GM12875 (cell line): ENCODE data around the gene SMC5.

ENCODE experiments used
- H3K4me3 ChIP-seq: one replicate; pipeline ENCODE4 v1.5.1; 2011; ENCODE audit warnings: low read depth, low read length, control low read depth
- CTCF ChIP-seq: IDR thresholded peaks from 2 replicates; pipeline ENCODE4 v1.5.1; 2011; ENCODE audit warnings: low read depth, mild to moderate bottlenecking, control low read depth, inconsistent platforms, low read length, moderate library complexity, borderline replicate concordance; ENCODE audit not compliant: insufficient read depth

The SMC5 gene

DNA sequence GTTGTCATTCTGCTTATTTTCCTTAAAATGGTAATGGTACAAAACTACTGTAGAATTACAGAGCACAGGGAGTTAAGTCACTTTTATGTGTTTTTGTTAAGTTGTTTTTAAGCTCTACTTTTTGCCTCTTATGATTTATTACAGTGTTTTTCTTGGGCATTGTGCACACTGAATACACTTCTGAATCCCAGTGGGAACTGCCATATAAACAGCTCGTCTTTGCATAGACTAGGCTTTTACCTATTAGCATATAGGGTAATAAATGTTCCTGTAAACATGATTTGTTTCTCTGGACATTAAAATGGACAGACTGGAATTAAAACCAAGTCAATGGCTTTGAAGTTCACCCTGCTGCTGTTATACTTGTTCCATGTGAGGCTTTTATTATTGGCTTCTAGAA, 143.4 kb downstream of the SMC5 start:
- TF ChIP-seq CTCF: no peak
- H3K4me3 ChIP-seq: no peak overlapping the region

GRCh38 chr9:70403166-70403565, 144.4 kb downstream of the SMC5 start:
- no peak for TF ChIP-seq CTCF
- H3K4me3 ChIP-seq: no peak overlapping the region

DNA sequence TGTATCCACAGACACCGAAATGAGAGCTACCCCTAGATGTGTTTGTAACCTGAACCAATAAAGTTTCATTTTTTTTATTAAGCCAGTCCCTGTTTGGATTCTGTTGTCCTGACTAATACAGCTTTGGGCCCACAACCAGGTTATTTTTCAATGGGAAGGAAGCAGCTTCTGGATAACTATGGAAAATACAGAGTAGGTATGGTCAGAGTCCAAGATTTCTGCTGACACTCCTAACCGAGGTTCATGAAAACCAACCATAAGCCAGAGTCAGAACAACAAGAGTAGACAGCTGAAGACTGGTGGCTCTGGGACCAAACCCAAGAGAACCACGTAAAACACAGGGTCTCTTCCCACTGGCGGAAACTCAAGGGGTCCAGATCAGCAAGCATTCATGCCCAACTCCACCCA, 144.8 kb downstream of the SMC5 start:
- no peak overlapping the region for H3K4me3 ChIP-seq
- no peak for TF ChIP-seq CTCF

DNA sequence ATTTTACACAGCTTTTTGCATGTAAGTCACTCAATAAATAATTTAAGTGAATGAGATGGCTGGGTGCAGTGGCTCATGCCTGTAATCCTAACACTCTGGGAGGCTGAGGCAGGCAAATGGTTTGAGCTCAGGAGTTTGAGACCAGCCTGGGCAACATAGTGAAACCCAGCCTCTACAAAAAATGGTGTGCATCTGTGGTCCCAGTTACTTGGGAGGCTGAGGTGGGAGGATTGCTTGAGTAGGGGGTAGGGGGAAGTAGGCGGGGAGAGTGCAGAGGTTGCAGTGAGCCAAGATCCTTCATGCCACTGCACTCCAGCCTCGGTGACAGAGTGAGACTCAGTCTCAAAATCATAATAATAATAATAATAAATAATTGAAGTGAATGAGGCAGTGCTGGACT, 145.5 kb downstream of the SMC5 start:
- H3K4me3 ChIP-seq: no peak overlapping the region
- TF ChIP-seq CTCF: no peak
